OCI-LY7 (cell line): ENCODE data around the gene QRFP.

ENCODE experiments used
- CTCF ChIP-seq: fragments of 200-600 bp; sonication (generic); conservative IDR thresholded peaks from 2 replicates; pipeline ENCODE4 v1.5.1; 2014; ENCODE audit warnings: mild to moderate bottlenecking, antibody characterized with exemption, low read length, moderate library complexity, mixed read lengths
- EZH2phosphoT487 ChIP-seq: fragments of 200-600 bp; sonication (generic); IDR thresholded peaks from 2 replicates; pipeline ENCODE4 v1.6.1; 2018; ENCODE audit warnings: low read depth, borderline replicate concordance, mild to moderate bottlenecking, mixed run types, antibody characterized with exemption, low read length, moderate library complexity, mixed read lengths

GRCh38 chr9:130898552-130898852 is 1.9 kb upstream of the QRFP start:
- no peak for TF ChIP-seq CTCF
- no peak for TF ChIP-seq EZH2phosphoT487
